CD4-positive, alpha-beta T cell treated with Interleukin-17A for 4 hours (primary cell): Measurements from ENCODE around the gene TMEM87B.
"Not testable (repeated sequence)": the region's sequence is repeated elsewhere in the genome, so short reads cannot be mapped to it uniquely, and the experiment has no call there.

ENCODE experiments used
- DNase-seq: peaks from one replicate; pipeline ENCODE4 v3.0.0-alpha.2; 2020; ENCODE audit warnings: mixed read lengths

The TMEM87B gene

DNA sequence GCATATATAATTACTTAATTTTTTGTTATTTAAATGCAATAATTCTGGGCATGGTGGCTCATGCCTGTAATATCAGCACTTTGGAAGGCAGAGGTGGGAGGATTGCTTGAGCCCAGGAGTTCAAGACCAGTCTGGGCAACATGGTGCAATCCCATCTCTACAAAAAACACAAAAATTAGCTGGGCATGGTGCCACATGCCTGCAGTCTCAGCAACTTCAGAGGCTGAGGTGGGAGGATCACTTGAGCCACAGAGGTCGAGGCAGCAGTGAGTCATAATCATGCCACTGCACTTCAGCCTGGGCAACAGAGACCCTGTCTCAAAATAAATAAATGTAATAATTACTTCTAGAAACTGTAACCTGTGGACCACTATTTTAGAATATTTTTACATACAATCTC is 21.5 kb upstream of the TMEM87B start:
- no peak for DNase-seq

DNA sequence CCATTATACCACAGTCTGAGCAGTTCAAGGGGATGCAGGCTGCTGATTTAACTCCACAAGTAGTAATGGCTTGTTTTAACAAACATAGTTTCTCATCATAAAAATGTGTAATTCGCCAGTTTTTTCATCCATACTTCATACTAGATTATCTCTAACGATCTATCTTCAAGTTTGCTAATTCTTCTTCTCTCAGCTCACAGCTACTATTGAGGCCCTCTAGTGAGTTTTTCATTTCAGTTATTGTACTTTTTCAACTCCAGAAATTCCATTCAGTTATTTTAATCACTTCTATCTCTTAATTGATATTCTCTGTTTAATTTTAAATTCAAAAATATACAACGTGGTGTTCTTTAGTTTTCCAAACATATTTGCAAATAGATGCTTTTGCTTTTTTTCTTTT is 20.1 kb upstream of the TMEM87B start:
- no peak for DNase-seq

DNA sequence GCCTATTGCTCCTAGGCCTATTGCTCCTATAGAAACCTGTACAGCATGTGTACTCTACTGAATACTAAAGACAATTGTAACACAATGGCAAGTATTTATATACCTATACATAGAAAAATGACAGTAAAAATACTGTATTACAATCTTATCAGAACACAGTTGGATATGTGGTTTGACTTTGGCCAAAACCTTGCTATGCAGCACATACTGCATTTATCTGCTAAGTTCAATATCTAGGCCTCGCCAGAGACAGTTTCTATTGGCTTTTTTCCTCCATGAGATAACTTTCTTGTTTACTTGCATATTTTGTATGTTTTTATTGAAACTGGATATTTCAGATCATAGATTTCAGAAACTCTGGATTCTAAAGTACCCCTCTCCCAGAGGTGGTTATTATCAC is 19.3 kb upstream of the TMEM87B start:
- no peak for DNase-seq

DNA sequence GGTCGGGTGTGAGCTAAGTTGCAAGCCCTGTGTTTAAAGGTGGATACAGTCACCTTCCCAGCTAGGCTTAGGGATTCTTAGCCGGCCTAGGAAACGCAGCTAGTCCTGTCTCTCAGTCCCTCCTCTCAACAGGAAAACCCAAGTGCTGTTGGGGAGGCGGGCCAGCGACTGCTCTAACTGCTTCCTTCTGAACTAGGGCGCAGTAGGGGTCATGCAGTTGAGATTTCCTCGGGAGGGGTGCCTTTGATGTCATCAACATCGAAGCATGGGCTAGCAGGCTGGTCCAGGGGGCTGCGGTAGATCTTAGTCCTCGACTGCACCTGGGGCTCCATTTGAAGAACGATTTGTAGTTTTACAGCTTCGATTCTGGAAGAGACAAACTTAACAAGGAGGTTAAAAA is 15.5 kb upstream of the TMEM87B start:
- not testable (repeated sequence) for DNase-seq

DNA sequence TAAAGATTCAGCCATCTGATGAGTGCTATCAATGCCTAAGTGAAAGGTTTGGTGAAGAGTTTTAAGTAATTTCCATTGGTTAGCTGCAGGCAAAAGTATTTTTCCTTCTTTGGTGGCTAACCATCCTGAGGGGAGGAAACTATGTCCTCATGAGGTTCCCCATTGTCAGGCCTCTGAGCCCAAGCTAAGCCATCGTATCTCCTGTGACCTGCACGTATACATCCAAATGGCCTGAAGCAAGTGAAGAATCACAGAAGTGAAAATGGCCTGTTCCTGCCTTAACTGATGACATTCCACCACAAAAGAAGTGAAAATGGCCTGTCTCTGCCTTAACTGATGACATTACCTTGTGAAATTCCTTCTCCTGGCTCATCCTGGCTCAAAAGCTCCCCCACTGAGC is 15.0 kb upstream of the TMEM87B start:
- not testable (repeated sequence) for DNase-seq

DNA sequence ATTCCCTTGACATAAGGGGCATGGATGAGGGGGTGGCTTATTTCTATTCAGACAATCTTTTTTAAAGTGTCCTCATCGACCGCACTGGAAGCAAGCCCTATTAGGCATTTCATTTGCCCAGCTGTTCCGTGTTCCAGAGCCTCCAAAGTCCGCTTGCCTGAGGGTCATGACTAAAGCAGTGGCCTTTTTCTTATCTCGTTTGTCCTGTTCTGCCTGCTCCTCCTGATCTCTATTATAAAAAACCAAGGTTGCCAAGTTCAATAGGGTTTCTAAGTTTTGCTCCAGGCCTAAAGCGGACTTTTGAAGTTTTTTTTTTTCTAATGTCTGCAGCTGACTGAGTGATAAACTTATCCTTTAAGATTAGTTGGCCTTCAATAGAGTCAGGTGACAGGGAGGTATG is 13.6 kb upstream of the TMEM87B start:
- DNase-seq = not testable (repeated sequence)

DNA sequence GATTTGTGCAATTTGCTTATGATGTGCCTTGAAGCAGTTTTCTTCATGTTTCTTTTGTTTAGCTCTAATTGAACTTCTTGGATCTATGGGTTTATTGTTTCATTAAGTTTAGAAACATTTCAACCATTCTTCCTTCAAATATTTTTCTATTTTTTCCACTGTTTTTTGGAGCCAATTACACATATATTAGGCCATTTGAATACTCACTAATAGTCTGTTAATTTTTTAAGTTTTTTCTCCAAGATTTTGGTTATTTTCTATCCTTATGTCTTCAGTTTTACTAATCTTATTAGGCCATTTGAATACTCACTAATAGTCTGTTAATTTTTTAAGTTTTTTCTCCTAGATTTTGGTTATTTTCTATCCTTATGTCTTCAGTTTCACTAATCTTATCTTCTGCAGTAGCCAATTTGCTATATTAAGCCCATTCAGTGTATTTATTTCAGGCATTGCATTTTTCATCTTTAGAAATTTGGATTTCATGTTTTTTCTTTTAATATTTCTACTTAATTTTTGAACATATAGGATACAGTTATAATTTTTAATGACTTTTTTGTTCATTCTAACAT is 9.5 kb upstream of the TMEM87B start:
- DNase-seq = no peak

DNA sequence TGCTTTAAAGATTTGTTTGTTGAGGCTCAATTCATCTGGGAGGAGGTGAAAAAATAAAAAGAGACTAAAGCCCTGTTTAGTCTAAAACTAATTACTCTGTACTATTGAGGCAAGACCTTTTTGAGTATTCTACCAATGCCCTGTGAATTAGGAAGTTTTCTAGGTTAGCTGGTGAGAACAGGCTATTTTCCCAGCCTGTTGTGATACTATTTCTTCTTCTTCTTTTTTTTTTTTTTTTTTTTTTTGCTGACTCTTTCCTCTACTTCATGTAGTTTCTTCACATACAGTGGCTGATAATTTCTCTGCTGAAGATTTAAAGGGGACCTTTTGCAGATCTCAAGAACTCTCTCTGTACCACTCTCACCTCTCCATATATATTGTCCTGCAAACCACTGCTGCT is 8.8 kb upstream of the TMEM87B start:
- no peak for DNase-seq

DNA sequence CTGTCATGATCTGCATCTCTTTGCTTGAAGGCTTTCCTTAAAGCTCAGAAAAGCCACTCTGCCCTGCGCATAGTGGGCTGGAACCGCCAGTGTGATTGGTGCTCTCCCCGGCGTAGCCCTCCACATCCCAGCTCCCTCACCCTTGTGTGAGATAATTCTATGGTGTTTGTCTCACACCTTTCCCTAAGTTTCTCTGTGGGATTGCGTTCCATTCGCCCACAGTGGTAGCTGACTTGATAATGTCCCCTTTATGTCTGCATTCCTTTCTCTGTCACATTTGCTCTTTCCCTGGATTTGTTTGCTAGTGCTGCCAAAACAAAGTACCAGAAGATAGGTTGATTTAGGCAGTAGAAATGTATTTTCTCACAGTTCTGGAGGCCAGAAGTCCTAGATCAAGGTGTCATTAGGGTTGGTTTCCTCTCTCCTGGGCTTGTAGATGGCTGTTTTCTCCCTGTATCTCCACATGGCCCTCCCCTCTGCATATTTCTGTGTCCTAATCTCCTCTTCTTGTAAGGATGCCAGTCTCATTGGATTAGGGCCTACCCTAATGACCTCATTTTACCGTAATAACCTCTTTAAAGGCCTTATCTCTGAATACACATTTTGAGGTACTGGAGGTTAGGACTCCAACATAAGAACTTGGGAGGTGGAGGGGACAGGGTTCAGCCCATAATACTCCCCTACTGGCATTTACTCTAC is 7.4 kb upstream of the TMEM87B start:
- DNase-seq = no peak

DNA sequence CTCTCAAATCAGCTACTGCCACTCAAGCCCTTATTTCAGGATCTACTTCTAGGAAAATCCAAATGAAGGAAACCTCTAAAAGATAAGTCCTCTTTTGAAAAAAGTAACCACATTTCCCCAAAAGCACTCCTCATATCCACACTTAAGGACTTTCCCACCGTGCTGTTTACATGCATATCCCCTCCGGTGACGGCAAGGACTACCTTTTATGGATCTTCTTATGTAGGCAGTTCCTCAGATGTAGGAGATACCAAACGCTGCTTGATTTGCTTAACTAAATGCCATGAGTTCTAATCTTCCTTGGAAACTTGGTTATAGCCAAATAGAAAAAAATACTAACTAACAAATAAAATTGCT is 6.9 kb upstream of the TMEM87B start:
- no peak for DNase-seq

DNA sequence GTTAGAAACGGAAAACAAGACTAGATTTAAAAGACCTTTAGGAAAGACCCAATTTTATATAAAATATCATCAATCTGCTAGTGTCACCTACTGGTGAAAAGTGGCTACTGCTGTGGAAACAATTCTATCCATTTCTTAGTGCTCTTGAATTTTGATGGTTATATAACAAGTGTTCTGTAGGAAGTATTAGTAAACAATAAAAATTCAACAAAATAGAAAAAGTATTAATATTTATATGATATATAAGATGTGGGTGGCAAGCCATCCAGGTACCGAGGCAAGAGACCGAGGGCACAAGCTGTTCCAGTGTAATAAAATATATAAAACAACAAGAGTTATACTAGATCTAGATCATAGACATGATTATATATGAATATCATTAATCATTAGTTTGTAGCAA is 6.2 kb upstream of the TMEM87B start:
- peak; percentile 41 for DNase-seq

DNA sequence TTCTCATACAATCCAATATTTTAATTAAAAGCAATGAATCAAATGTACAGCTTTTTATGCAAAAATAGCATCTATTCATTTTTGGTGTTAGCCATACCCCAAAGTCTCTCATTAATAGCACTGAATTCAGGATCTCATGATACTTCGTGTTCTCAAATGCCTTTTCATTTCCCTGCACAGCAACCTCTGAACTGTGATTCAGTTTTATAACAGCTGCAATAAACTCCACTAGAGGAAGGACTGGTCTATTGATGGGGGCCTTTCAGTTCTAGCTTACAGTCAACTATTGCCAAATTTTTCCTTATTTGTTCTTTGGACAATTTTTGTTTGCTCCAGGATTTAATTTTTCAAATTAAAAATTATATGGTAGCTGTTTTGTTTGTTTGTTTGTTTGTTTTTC is 4.8 kb upstream of the TMEM87B start:
- no peak for DNase-seq

DNA sequence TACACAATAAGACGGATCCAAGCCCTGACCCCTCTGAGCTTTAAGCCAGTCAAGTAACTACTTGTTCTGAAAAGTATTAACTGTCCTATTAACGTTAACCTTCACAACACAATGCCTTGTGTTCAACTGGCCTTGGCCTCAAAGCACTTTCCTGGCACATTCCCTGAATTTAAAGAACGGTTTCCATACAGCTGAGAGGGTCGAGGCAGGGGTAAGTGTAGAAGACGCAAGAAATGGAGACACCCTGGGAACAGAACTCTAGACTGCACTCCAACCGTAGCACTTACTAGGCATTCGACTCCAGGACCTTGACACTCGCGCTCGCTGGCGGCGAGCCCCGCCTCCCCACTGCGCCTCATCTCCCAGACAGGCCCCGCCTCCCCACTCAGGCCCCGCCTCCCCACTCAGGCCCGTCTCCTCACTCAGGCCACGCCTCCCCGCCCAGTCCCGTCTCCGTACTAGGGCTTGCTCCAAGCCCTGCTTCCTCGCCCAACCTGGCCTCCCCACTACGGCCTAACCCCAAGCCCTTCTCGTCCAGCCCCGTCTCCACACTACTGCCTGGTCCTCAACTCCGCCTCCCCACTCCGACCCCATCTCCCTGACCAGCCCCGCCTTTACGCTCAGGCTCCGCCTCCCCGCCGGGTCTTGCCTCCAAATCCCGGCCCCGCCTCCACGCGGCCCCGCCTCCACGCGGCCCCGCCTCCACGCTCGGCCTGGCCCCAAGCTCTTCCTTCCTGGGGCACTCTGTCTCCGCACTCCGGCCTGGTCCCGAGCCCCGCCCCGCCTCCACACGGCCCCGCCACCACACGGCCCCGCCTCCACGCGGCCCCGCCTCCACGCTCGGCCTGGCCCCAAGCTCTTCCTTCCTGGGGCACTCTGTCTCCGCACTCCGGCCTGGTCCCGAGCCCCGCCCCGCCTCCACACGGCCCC is 887 bp upstream of the TMEM87B start:
- DNase-seq = peak; percentile 100

DNA sequence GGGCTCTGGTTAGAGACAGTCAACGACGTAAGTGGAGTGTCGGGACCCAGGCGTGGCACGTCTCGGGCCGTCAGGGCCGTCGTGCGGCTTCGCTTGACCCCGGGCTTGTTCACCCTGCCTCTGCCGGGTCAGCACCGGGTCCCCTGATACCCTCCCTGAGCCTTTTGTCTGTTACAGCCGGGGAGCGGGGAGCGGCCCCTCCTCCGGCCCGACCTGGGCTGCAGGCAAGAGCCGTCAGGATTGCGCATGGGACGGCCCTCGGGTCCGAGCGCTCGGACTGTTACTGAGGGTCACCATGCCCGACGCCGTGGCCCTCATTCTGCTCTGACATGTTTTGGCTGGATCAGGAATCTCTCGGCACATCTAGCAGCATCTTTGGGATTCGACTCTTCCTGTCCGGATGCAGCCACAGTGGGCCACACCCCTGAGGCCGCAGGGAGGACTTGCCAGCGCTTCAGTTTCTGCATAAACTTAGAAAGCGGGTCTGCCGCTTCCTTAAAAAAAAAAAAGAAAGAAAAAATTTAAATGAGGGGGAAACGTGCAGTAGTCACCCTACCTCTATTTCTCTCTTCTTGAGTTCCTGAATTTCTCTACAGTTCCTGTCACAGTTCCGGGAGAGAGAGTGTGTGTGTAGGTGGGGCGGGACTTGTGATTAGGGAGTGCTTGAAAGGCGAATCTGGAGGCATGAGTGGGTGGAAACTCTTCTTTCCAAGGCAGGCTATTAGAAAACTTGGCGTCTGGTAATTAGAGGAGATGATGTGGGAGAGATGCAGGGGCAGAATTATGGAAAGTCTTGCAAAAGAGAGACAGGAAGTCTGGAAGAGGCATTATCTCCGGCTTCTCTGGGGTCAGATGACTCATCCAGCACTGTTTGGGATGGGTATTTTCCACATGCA is 909 bp downstream of the TMEM87B start:
- peak; percentile 45 for DNase-seq

DNA sequence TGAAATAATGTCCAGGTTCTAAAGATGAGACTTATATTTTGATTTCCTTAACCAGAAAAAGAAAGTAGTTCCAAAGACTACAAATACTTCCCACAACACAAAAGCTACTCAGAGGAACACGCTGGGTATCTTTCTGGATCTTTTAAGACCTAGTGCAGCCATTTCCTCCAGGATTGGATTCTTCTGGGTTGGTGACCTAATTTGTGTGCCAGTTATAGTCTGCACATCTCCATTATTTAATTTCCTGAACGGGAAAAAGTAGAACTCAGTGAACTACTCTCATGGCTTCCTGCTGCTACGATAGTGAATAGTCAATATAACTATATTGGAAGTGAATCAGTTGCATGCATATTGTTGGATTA is 1.5 kb downstream of the TMEM87B start:
- no peak for DNase-seq

DNA sequence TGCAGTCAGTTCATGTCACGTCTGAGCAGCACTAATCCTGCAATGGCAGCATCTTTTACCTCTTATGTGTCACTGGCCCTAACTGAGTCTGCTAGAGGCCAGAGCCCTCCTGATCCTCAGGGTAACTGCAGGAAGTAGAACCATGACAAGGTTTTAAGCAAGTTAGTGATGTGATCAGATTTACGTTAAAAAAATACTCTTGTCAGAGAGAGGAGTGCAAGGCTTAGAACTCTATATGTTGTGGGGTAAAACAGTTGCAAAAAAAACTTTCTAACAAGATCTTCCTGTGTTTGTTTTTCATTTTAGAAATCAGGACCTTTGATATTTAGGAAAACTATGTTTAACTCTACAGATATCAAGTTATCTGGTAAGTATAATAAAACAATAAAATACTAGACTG is 4.6 kb downstream of the TMEM87B start:
- DNase-seq = no peak

DNA sequence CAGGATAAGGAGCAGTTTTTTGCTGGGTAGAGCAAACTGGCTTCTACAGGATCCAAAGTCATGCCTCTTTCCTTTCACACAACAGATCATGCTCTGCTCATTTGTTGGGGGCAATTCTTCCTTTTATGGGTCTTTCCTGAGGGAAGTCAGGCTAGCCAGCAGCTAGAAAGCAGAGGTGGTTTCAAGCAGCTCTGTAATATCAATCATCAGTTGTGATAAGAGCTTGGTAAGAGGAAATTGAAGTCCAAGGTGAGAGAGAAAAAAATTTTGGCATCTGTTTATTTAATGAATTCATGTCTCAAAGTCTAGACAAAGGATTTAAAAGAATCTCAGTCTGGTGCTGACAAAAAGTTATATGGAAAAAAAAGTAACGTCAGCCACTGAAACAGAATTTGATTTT is 6.2 kb downstream of the TMEM87B start:
- DNase-seq = no peak

DNA sequence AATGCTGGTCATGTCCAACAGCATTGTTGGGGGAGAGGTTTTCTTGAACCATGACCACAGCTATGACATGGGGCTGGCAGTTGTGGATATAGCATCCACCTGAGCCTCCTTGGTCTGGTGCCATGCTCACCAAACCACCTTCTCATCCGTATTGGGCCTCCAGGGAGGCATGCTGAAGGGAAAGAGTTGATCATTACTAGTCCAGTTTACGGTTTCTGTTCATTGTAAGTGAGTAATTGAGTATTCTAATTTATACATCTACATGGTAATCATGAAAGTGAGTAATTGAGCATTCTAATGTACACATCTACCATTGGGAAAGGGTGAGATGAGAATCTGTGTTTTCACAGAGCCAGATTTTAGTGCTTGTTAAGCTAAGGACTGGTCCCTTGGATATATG is 6.8 kb downstream of the TMEM87B start:
- no peak for DNase-seq

DNA sequence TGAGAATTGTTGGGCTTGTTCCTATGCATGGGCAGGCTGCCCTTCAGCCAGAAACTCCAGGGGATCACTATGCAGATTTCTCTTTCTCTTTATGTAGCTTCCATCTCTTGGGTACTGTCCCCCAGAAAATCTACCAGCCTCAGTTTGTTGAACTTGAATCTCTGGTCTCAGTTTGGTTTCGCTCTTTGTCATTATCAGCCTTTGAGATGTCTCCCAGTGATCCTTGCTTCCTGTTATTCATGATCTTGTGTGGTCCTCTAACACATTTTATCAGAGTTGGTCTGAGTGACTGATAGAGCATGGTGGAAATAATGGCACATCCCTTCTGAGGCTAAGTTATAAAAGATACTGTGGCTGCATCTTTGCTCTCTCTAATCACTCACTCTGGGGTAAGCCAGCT is 7.8 kb downstream of the TMEM87B start:
- DNase-seq = no peak

DNA sequence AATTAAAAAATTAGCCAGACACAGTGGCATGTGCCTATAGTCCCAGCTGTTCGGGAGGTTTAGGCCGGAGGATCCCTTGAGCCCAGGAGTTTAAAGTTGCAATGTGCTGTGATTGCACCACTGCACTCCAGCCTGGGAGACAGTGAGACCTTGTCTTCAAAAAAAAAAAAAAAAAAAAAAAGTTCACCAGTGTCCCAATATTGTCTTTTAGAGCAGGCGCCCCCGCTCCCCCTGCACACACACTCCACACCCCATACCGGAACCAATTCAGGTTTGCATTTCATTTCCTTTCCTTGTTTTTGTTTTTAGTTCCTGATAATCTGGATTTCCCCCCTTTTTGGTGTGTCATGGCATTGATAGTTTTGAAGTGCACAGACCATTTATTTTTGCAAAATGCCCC is 10.4 kb downstream of the TMEM87B start:
- DNase-seq = no peak

DNA sequence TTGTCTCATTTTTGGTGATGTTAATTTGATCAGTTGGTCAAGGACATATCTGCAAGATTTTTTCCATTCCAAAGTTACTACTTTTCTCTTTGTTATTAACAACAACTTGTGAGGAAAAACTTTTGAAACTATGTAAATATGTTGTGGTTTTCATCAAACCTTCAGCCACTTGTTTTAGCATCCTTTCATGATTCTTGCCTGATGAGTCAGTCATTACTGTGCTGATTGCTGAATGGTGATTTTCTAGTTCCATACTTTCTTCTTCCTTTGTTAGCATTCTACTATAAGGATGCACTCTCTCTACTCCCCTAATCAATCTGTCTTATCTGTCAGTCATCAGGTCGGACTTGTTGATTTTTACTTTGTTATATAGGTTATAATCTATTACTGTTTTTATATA is 10.9 kb downstream of the TMEM87B start:
- DNase-seq = no peak

DNA sequence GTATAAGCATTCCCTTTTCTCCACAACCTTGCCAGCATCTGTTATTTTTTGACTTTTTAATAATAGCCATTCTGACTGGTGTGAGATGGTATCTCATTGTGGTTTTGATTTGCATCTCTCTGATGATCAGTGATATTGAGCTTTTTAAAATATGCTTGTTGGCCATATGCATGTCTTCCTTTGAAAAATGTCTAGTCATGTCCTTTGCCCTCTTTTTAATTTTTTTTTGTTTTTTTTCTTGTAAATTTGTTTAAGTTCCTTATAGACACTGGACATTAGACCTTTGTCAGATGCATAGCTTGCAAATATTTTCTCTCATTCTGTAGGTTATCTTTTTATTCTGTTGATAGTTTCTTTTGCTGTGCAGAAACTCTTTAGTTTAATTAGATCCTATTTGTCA is 14.7 kb downstream of the TMEM87B start:
- DNase-seq = not testable (repeated sequence)

DNA sequence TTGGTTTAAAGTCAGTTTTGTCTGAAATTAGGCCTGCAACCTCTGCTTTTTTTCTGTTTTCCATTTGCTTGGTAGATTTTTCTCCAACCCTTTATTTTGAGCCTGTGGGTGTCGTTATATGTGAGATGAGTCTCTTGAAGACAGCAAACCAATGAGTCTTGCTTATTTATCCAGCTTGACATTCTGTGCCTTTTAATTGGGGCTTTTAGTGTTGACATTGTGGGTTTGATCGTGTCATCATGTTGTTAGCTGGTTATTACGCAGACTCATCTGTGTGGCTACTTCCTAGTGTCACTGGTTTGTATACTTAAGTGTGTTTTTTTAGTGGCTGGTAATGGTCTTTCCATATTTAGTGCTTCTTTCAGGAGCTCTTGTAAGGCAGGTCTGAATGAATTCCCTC is 18.8 kb downstream of the TMEM87B start:
- DNase-seq = no peak
